Activated CD4-positive, CD25-positive, alpha-beta regulatory T cell (primary cell): ENCODE results near the gene OXA1L.
"Not testable (repeated sequence)": the region's sequence is repeated elsewhere in the genome, so short reads cannot be mapped to it uniquely, and the experiment has no call there.

Source experiments
- DNase-seq, 4 experiments: peaks; one replicate each; lab custom pipeline; 2025; lab: John Stamatoyannopoulos, UW

The OXA1L gene

GRCh38 chr14:22800346-22800745 is 33.9 kb downstream of the OXA1L start:
- no peak for DNase-seq

GRCh38 chr14:22801716-22802115 is 35.2 kb downstream of the OXA1L start:
- DNase-seq = no peak

- DNase-seq = no peak
These were observed 36.6 kb downstream of the OXA1L start for GRCh38 chr14:22802860-22803686.

- no peak for DNase-seq
These were observed 37.1 kb downstream of the OXA1L start for GRCh38 chr14:22803687-22803974.

- not testable (repeated sequence) for DNase-seq
These were observed 38.7 kb downstream of the OXA1L start for GRCh38 chr14:22805235-22805634.

GRCh38 chr14:22807432-22808087 is 41.1 kb downstream of the OXA1L start:
- DNase-seq = no peak

GRCh38 chr14:22808388-22809209 is 42.1 kb downstream of the OXA1L start:
- no peak for DNase-seq

GRCh38 chr14:22811722-22812121 is 45.2 kb downstream of the OXA1L start:
- DNase-seq = no peak

GRCh38 chr14:22812744-22813143 is 46.3 kb downstream of the OXA1L start:
- no peak for DNase-seq

GRCh38 chr14:22813145-22813544 is 46.7 kb downstream of the OXA1L start:
- DNase-seq = no peak

GRCh38 chr14:22814373-22814772 is 47.9 kb downstream of the OXA1L start:
- no peak for DNase-seq

GRCh38 chr14:22814941-22815713 is 48.6 kb downstream of the OXA1L start, which contains the start of gene SLC7A7:
Gene SLC7A7, minus strand, starts transcription at chr14:22815435. Its CDS starts 2,037 bp downstream, at chr14:22813398.
- DNase-seq = no peak

- no peak for DNase-seq
These were observed 52.9 kb downstream of the OXA1L start for GRCh38 chr14:22819151-22819988.

- DNase-seq = no peak
These were observed 54.2 kb downstream of the OXA1L start for GRCh38 chr14:22820731-22821130.

- DNase-seq = no peak
These were observed 54.9 kb downstream of the OXA1L start for GRCh38 chr14:22821193-22822015.

- no peak for DNase-seq
These were observed 55.6 kb downstream of the OXA1L start for GRCh38 chr14:22822016-22822570.
